Neural progenitor cell (in vitro differentiated cells): ENCODE results near the gene FBXW8. TPM values are rescaled to one million over a fixed set of nuclear protein-coding genes. Genes with fewer than 3 reads are reported as not detected.

ENCODE experiments used
- DNase-seq: peaks from one replicate; pipeline ENCODE4 v3.0.0-alpha.2; 2016; ENCODE audit warnings: low spot score
- H2AFZ ChIP-seq: fragments of 200-600 bp; sonication (generic); replicated peaks from 2 replicates; pipeline ENCODE4 v1.6.1; 2016; ENCODE audit warnings: antibody characterized with exemption
- H3F3A ChIP-seq: fragments of 200-600 bp; sonication (generic); 2 replicates; pipeline ENCODE4 v1.6.1; 2016; ENCODE audit warnings: antibody characterized with exemption, low read depth
- H3K27ac ChIP-seq: fragments of 200-600 bp; sonication (generic); 2 replicates; pipeline ENCODE4 v1.5.1; 2016; ENCODE audit warnings: mild to moderate bottlenecking
- H3K27me3 ChIP-seq: fragments of 200-600 bp; sonication (generic); 2 replicates; pipeline ENCODE4 v1.6.1; 2016; ENCODE audit warnings: mild to moderate bottlenecking, moderate library complexity
- H3K36me3 ChIP-seq: fragments of 200-600 bp; sonication (generic); 2 replicates; pipeline ENCODE4 v1.5.1; 2016
- H3K4me1 ChIP-seq: fragments of 200-600 bp; sonication (generic); 2 replicates; pipeline ENCODE4 v1.6.1; 2016; ENCODE audit warnings: mixed run types
- H3K4me2 ChIP-seq: fragments of 200-600 bp; sonication (generic); 2 replicates; pipeline ENCODE4 v1.6.1; 2016
- H3K4me3 ChIP-seq: fragments of 200-600 bp; sonication (generic); 2 replicates; pipeline ENCODE4 v1.5.1; 2016
- H3K79me2 ChIP-seq: fragments of 200-600 bp; sonication (generic); 2 replicates; pipeline ENCODE4 v1.6.1; 2016; ENCODE audit warnings: low read depth
- H3K9ac ChIP-seq: fragments of 200-600 bp; sonication (generic); 2 replicates; pipeline ENCODE4 v1.6.1; 2016
- H3K9me3 ChIP-seq: fragments of 200-600 bp; sonication (generic); 2 replicates; pipeline ENCODE4 v1.5.1; 2016; ENCODE audit warnings: low read depth
- H4K20me1 ChIP-seq: fragments of 200-600 bp; sonication (generic); 2 replicates; pipeline ENCODE4 v1.6.1; 2016; ENCODE audit warnings: low read depth
- H3K27ac Mint-ChIP-seq: 3 replicates; pipeline ENCODE4 v1.8.0; 2021; ENCODE audit warnings: mixed read lengths
- H3K27me3 Mint-ChIP-seq: 2 replicates; pipeline ENCODE4 v1.8.0; 2022; ENCODE audit warnings: low read depth, mild to moderate bottlenecking, inconsistent platforms, moderate library complexity, mixed read lengths; ENCODE audit not compliant: insufficient read depth
- H3K36me3 Mint-ChIP-seq: 3 replicates; pipeline ENCODE4 v1.8.0; 2021; ENCODE audit warnings: mixed read lengths
- H3K4me1 Mint-ChIP-seq: 3 replicates; pipeline ENCODE4 v1.8.0; 2021; ENCODE audit warnings: mixed read lengths
- H3K4me3 Mint-ChIP-seq: 3 replicates; pipeline ENCODE4 v1.8.0; 2021; ENCODE audit warnings: mild to moderate bottlenecking, moderate library complexity, mixed read lengths
- H3K9me3 Mint-ChIP-seq: 3 replicates; pipeline ENCODE4 v1.8.0; 2020; ENCODE audit warnings: mixed read lengths
- CTCF ChIP-seq: fragments of 200-600 bp; sonication (generic); IDR thresholded peaks from 2 replicates; pipeline ENCODE4 v1.5.1; 2017; ENCODE audit warnings: antibody characterized with exemption, mild to moderate bottlenecking
- EZH2 ChIP-seq: fragments of 200-600 bp; sonication (generic); IDR thresholded peaks from 2 replicates; pipeline ENCODE4 v1.6.1; 2017; ENCODE audit warnings: antibody characterized with exemption, mild to moderate bottlenecking, moderate library complexity
- EZH2phosphoT487 ChIP-seq: fragments of 200-600 bp; sonication (generic); IDR thresholded peaks from 2 replicates; pipeline ENCODE4 v1.6.1; 2017; ENCODE audit warnings: antibody characterized with exemption
- total RNA-seq: library from RNA; depleted of rRNA; stranded (reverse); fragments of >200 nt; gene quantifications from 2 replicates; pipeline ENCODE4 v1.2.3, GENCODE V29; 2015; ENCODE audit warnings: low replicate concordance

Gene FBXW8
- total RNA-seq, 1 donor from 2014 or later, result 20.7 TPM

DNA sequence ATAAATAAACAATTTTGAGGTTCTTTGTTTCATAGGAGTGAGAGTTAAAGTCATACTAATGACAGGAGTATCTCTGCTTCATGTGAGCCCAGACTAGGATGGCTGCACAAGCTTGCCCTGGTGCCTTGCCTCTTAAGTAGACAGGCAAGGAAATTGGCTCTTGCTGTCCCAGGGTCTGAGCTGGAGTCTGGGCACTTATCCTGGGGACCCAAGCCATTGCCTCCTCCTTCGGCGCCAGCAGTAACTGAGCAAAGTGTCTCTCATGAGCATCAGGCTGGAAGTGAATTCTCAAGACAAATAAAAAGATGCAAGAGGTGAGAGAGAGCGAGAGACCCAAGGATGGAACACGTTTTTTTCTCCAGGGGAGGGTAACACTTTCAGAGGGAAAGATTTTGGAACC is 6.9 kb upstream of the FBXW8 start:
- no peaks in the 10 kb centered on the region for H3K79me2 ChIP-seq
- H3K4me1 Mint-ChIP-seq, result peaks cover under 1% of the 10 kb centered on the region
- H2AFZ ChIP-seq, result peak overlapping the region; percentile 72
- H3K4me1 ChIP-seq, result peaks cover 7% of the 10 kb centered on the region
- no peaks in the 10 kb centered on the region for H3K9me3 Mint-ChIP-seq
- H3K36me3 ChIP-seq, result no peaks in the 10 kb centered on the region
- no peaks in the 10 kb centered on the region for H4K20me1 ChIP-seq
- H3K9ac ChIP-seq, result no peak overlapping the region
- no peak overlapping the region for H3K27ac Mint-ChIP-seq
- H3K9me3 ChIP-seq, result no peaks in the 10 kb centered on the region
- H3K27me3 Mint-ChIP-seq, result peaks cover under 1% of the 10 kb centered on the region
- H3K27me3 ChIP-seq, result peaks cover 12% of the 10 kb centered on the region
- H3K27ac ChIP-seq, result no peak overlapping the region
- TF ChIP-seq EZH2phosphoT487 (no peak), EZH2 (no peak), CTCF (no peak)
- DNase-seq, result no peak
- H3K4me3 ChIP-seq, result no peak overlapping the region
- H3F3A ChIP-seq, result no peaks in the 10 kb centered on the region
- no peaks in the 10 kb centered on the region for H3K36me3 Mint-ChIP-seq
- no peak overlapping the region for H3K4me2 ChIP-seq
- no peak overlapping the region for H3K4me3 Mint-ChIP-seq

- Histone ChIP-seq H3K9me3 (no peaks in the 10 kb centered on the region), H4K20me1 (no peaks in the 10 kb centered on the region), H3K4me2 (no peak overlapping the region), H3K27me3 (peaks cover 4% of the 10 kb centered on the region), H3K79me2 (peaks cover 11% of the 10 kb centered on the region), H2AFZ (no peak overlapping the region), H3K9ac (no peak overlapping the region), H3K36me3 (no peaks in the 10 kb centered on the region), H3F3A (peaks cover 9% of the 10 kb centered on the region), H3K4me1 (peaks cover 7% of the 10 kb centered on the region), H3K4me3 (no peak overlapping the region), H3K27ac (no peak overlapping the region)
- TF ChIP-seq EZH2 (no peak), CTCF (no peak), EZH2phosphoT487 (no peak)
- Mint-ChIP-seq H3K9me3 (no peaks in the 10 kb centered on the region), H3K27me3 (peaks cover 3% of the 10 kb centered on the region), H3K36me3 (no peaks in the 10 kb centered on the region), H3K4me3 (no peak overlapping the region), H3K4me1 (peaks cover 3% of the 10 kb centered on the region), H3K27ac (no peak overlapping the region)
- no peak for DNase-seq
These were observed 4.5 kb upstream of the FBXW8 start for GRCh38 chr12:116906285-116906684.

GRCh38 chr12:116910280-116910644 is 488 bp upstream of the FBXW8 start:
- Mint-ChIP-seq H3K4me1 (peaks cover 13% of the 10 kb centered on the region), H3K36me3 (peaks cover 9% of the 10 kb centered on the region), H3K27me3 (peaks cover 3% of the 10 kb centered on the region), H3K4me3 (peak overlapping the region; percentile 89), H3K9me3 (no peaks in the 10 kb centered on the region), H3K27ac (no peak overlapping the region)
- Histone ChIP-seq H3K4me3 (peak overlapping the region; percentile 63), H3K27me3 (no peaks in the 10 kb centered on the region), H3K79me2 (peaks cover 51% of the 10 kb centered on the region), H3F3A (peaks cover 17% of the 10 kb centered on the region), H3K9me3 (no peaks in the 10 kb centered on the region), H3K4me2 (peak overlapping the region; percentile 85), H3K27ac (no peak overlapping the region), H3K9ac (no peak overlapping the region), H2AFZ (peak overlapping the region; percentile 89), H3K36me3 (no peaks in the 10 kb centered on the region), H3K4me1 (peaks cover 14% of the 10 kb centered on the region), H4K20me1 (peaks cover 32% of the 10 kb centered on the region)
- DNase-seq, result no peak
- TF ChIP-seq CTCF (no peak), EZH2 (no peak), EZH2phosphoT487 (no peak)
